GM13976 (cell line): ENCODE data around the gene SPOPL.

ENCODE experiments used
- DNase-seq: peaks from one replicate; pipeline ENCODE4 v3.0.0; 2012; ENCODE audit warnings: low spot score
- CTCF ChIP-seq: IDR thresholded peaks from 2 replicates; pipeline ENCODE4 v1.5.1; 2012; ENCODE audit warnings: borderline replicate concordance, mild to moderate bottlenecking; ENCODE audit not compliant: insufficient read depth; ENCODE audit errors: extremely low read depth, missing control alignments, control extremely low read depth
- in situ Hi-C: fragments of 300-500 bp; cut with MboI; formaldehyde crosslinking; loops from one replicate; pipeline ENCODE4 v1.12.0; 2022; ENCODE audit warnings: low sequenced_read_pairs, mixed read lengths, inconsistent platforms; ENCODE audit not compliant: unreplicated experiment

SPOPL gene

GRCh38 chr2:138492160-138492559, 9.4 kb upstream of the SPOPL start:
- DNase-seq: no peak
- TF ChIP-seq CTCF: no peak
- in situ Hi-C loops: loop anchor here (25.0 kb wide), 1 partner anchor 220 kb away; no protein-coding TSS in a partner anchor

GRCh38 chr2:138493334-138493733, 8.2 kb upstream of the SPOPL start:
- DNase-seq: no peak
- in situ Hi-C loops: loop anchor here (25.0 kb wide), 1 partner anchor 219 kb away; no protein-coding TSS in a partner anchor
- TF ChIP-seq CTCF: no peak

- in situ Hi-C loops: loop anchor here (25.0 kb wide), 1 partner anchor 218 kb away; no protein-coding TSS in a partner anchor
- no peak for TF ChIP-seq CTCF
- no peak for DNase-seq
Measured at GRCh38 chr2:138494265-138494966, 7.2 kb upstream of the SPOPL start.

- no peak for DNase-seq
- in situ Hi-C loops: loop anchor here (25.0 kb wide), 1 partner anchor 217 kb away; no protein-coding TSS in a partner anchor
- TF ChIP-seq CTCF: no peak
Measured at GRCh38 chr2:138495384-138495783, 6.2 kb upstream of the SPOPL start.

- no peak for TF ChIP-seq CTCF
- DNase-seq: no peak
- in situ Hi-C loops: loop anchor here (25.0 kb wide), 1 partner anchor 216 kb away; no protein-coding TSS in a partner anchor
Measured at GRCh38 chr2:138496096-138496651, 5.4 kb upstream of the SPOPL start.

GRCh38 chr2:138497294-138497693, 4.3 kb upstream of the SPOPL start:
- TF ChIP-seq CTCF: no peak
- in situ Hi-C loops: loop anchor here (25.0 kb wide), 1 partner anchor 215 kb away; no protein-coding TSS in a partner anchor
- no peak for DNase-seq

- no peak for TF ChIP-seq CTCF
- in situ Hi-C loops: loop anchor here (25.0 kb wide), 1 partner anchor 213 kb away; no protein-coding TSS in a partner anchor
- DNase-seq: no peak
Measured at GRCh38 chr2:138499684-138500083, 1.9 kb upstream of the SPOPL start.
